ENCODE data around the gene BOD1L1.

Gene BOD1L1

DNA sequence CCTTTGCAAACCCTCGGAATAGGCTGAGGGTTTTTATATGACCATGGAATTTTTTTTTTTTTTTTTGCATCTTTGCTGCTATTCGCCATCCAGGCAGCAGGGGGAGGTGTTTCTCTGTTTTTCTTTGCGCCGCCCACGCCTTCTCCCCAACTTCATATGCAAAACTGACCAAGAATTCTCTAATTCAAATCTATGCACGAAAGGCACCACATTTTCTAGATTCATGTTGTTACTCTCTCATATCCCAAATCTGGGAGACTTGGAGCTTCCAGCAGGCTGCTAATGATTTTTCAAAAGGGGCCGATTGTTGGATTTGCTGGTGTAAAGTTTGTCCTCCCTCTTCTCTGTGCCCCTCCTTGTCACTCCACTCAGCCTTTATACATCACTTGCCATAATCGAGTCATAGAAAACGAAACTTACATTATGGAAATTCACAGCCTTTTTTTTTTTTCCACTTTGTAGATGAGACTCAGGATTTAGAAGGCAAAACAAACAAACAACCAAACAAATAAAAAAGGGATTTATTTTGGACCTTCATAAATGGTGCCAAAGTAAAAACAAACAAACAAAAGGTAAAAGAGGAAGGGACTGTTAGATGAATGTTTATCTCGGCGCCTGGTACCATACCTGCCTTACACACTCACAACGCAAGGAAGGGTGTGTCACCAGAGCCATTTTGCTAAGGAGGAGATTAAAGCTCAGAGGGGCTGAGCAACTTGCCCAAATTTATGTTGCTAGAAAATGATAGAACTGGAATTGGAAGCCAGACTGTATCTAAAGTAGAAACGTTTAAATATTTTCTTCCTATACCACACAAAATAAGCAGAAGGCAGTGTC is 29.3 kb upstream of the BOD1L1 start:
- TF ChIP-seq, protein P1, sequence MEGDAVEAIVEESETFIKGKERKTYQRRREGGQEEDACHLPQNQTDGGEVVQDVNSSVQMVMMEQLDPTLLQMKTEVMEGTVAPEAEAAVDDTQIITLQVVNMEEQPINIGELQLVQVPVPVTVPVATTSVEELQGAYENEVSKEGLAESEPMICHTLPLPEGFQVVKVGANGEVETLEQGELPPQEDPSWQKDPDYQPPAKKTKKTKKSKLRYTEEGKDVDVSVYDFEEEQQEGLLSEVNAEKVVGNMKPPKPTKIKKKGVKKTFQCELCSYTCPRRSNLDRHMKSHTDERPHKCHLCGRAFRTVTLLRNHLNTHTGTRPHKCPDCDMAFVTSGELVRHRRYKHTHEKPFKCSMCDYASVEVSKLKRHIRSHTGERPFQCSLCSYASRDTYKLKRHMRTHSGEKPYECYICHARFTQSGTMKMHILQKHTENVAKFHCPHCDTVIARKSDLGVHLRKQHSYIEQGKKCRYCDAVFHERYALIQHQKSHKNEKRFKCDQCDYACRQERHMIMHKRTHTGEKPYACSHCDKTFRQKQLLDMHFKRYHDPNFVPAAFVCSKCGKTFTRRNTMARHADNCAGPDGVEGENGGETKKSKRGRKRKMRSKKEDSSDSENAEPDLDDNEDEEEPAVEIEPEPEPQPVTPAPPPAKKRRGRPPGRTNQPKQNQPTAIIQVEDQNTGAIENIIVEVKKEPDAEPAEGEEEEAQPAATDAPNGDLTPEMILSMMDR (IDR thresholded peaks at IDR 0.05; ENCODE audit: insufficient read depth, missing control alignments), result peak; percentile 65
- FAIRE-seq (no peak), DNase-seq (ENCODE audit: insufficient read length, low spot score) (no peak)

DNA sequence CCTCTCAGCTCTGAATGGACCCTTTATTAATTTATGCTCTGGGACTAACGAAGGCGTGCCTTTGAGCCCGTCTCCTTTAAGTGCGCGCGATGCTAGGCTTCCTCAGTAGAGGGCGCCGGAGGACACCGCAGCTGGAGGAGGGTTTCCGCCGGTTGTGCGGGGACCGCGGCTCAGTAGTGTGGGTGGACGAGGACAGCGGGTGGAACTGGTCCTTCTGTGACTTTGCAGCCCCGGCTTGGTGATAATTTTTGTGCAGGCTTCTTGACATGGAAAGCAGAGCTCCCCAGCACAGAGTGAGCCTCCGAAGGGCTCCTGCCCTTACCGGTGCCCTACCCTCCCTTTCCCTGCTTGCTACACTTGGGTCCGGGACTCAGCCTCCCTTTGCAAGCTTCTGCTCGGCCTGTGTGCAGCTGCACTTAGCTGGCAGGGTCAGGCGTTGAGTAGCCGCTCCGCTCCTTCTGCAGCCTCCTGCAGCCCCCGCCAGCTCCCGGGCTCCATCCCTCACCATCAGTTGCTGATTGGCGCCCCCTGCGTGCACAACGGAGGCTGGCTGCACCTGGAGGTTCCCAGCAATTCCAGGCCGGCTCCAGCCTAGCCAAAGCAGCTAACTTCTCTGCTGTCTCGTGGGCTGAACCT is 26.8 kb upstream of the BOD1L1 start:
- no peak for FAIRE-seq
- peak; percentile 30 for DNase-seq (ENCODE audit: insufficient read length, low spot score)
- TF ChIP-seq, protein P1 (IDR thresholded peaks at IDR 0.05; ENCODE audit: insufficient read depth, missing control alignments), result peak; percentile 77

DNA sequence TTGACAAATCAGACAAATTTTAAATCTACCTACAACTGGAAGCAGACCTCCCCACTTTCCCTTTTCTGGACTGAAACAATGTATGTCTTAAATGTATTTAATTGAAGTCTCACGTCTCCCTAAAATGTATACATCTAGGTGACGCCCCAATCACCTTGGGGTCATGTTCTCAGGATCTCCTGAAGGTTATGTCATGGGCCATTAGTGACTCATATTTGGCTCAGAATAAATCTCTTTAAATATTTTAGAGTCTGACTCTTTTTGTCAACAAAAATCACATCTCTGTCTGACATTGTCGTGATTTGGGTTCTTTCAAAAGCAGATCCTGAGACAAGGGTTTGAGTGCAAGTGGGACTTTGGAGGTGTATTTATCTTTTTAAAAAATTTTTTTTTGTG is 26.2 kb upstream of the BOD1L1 start:
- TF ChIP-seq, protein P1 (IDR thresholded peaks at IDR 0.05; ENCODE audit: insufficient read depth, missing control alignments), result no peak
- no peak for DNase-seq (ENCODE audit: insufficient read length, low spot score)
- FAIRE-seq, result no peak

DNA sequence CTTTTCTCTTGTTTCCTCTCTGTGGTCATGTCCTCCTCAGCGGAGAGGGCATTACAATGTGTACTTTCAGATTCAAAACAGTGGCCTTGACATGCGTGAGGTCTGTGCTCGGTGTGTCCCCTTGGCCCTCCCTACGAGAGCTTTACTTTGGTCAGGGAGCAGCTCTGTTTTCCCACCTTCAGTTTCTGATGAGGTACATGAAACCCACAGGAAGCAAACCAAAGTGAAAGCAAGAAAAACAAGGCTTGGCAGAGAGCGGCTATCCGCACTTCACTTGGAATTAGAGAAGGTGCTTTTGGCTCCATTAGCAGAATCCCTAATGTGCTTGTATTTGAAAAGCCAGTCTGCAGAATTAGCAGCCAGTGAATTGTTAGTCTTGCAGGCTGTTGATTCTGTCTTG is 19.5 kb upstream of the BOD1L1 start:
- FAIRE-seq (no peak), DNase-seq (ENCODE audit: insufficient read length, low spot score) (no peak)
- TF ChIP-seq, protein P1 (IDR thresholded peaks at IDR 0.05; ENCODE audit: insufficient read depth, missing control alignments), result no peak

DNA sequence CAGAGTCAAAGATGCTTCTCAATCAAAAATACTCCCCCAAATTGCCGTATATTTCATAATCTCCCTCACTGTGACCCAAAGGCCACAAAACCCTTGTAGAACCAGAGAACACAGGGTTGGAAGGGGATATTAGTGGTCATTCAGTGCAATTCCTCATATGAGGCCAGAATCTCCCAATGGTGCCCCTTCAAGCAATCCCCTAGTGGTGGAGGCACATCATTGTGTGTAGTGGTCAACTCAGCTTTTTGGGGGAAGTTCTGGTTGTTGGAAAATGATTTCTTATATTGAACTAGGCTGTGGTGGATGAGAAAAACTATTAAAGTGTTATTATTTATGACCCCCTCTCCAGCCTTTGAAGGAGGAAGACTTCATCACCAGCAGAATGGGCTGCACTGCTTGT is 17.6 kb upstream of the BOD1L1 start:
- TF ChIP-seq, protein P1 (IDR thresholded peaks at IDR 0.05; ENCODE audit: insufficient read depth, missing control alignments), result no peak
- DNase-seq (ENCODE audit: insufficient read length, low spot score) (no peak), FAIRE-seq (no peak)

DNA sequence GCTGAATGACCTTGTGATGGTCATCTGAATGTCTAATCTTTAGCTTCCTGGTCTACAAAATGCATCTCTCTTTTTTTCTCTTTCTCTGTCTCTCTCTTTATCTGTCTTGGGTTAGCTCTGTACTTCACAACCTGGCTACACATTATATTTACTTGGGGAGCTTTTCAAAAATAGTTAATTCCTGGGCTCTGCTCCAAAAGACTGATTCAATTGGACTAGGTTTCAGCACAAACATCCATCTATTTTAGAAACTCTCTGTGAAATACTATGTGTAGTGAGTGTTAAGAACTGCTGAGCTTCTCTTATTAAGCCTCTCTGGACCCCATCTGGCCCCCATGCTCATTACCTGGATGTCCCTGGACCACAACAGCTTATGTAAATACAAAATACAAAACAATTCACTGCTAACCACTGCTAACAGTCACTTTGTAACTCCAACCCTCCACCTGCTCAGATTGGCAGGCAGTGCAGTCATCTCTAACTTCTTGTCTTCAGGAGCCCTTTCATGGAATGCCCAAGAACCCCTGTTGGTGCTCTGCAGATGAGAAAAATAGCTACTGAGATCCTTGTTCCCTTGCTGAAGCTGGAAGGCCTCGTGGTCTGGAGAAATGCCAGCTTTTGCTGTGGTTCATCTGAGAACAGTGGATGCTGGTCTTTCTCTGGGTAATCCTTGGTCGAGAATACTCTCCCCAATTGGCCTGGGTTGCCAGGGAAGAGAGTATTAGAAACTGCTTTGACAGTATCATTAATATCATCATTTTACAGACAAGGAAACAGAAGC is 14.8 kb upstream of the BOD1L1 start:
- TF ChIP-seq, protein P1 (IDR thresholded peaks at IDR 0.05; ENCODE audit: insufficient read depth, missing control alignments), result no peak
- no peak for DNase-seq (ENCODE audit: insufficient read length, low spot score)
- no peak for FAIRE-seq

Measured in D721Med (cell line).